Stimulated activated CD8-positive, alpha-beta memory T cell treated with anti-CD3 and anti-CD28 coated beads, Interleukin-12 subunit alpha, Interleukin-12 subunit beta, amount 100 ng/mL, for 24 hours (primary cell): ENCODE measurements around the gene ADNP.
"Not testable (repeated sequence)": the region's sequence is repeated elsewhere in the genome, so short reads cannot be mapped to it uniquely, and the experiment has no call there.

ENCODE experiments used
- DNase-seq: peaks from one replicate; pipeline ENCODE4 v3.0.0-alpha.2; 2020; ENCODE audit errors: extremely low read depth

ADNP gene

GRCh38 chr20:50931306-50932015 lies at the start of gene ADNP:
Gene ADNP, minus strand, starts transcription at chr20:50931437. Its CDS starts 27,441 bp downstream, at chr20:50903996.
- peak; percentile 61 for DNase-seq

- no peak for DNase-seq
Measured at GRCh38 chr20:50980071-50980681, 48.9 kb upstream of the ADNP start.

GRCh38 chr20:50978533-50978932 lies 47.3 kb upstream of the ADNP start:
- DNase-seq = not testable (repeated sequence)

- DNase-seq = no peak
Measured at GRCh38 chr20:50977066-50978021, 46.1 kb upstream of the ADNP start.

DNA sequence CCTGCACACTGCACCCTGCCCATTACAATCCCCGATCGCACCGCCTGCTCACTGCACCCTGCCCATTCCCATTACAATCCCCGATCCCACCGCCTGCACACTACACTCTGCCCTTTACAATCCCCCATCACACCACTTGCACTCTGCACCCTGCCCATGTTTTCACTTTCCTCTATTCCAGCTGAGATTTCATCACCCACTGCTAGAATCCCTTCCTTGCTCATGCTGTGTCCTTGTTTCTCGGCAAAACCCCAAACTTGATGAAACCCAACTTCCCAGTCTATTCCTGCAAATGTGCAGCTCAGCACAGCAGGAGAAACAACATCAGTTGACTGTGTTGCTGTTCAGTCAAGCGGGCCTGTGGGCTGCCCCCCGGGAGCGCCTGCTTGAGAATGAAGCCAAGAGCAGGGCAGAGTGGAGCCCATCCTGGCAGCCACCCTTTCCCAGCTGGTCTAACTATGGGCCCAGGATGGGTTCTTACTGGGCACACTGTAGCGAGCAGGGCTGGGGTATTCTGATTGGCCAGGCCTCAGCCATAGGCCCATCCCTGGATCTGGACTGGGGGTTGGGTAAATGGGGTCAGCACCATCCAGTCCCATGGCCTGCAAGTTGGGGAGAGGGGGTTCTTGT lies 44.6 kb upstream of the ADNP start:
- DNase-seq = no peak

- DNase-seq = no peak
Measured at GRCh38 chr20:50969912-50970311, 38.7 kb upstream of the ADNP start.

DNA sequence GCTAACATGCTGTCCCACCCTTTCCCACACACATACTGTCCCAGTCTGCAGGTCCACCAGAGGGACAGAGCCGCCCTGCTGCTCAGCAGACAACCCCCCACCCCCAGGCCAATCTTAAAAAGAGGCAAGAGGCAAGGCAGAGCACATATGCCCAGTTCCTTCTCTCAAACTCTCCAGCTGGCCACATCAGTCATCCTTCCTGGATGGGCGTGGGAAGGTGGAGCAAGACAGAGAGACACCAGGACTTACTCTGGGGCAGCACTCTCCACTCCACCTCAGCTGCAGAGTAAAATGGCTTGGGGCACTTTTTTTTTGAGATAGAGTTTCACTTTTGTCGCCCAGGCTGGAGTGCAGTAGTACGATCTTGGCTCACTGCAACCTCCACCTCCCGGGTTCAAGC lies 38.2 kb upstream of the ADNP start:
- no peak for DNase-seq

DNA sequence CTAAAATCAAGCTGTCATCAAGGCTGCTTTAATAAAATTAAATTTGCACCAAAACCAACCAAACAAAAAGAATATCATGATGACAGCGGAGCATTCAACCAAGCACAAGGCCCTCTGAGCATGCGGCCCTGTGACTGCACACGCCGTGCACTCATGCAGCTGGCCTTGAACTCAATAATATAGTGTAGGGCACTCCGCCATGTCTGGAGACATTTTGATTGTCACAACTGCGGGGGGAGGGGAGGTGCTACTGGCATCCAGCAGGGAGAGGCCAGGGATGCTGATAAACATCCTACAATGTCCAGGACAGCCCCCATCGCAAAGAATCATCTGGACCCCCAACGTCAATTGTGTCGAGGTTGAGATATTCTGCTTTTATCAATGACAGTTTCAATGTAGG lies 37.1 kb upstream of the ADNP start:
- no peak for DNase-seq

GRCh38 chr20:50967586-50967985 lies 36.3 kb upstream of the ADNP start:
- DNase-seq = no peak

GRCh38 chr20:50959543-50960126 lies 28.4 kb upstream of the ADNP start:
- no peak for DNase-seq

GRCh38 chr20:50958615-50959542 lies 27.6 kb upstream of the ADNP start, which contains the start of gene MOCS3:
Gene MOCS3, plus strand, starts transcription at chr20:50958818. Its CDS starts 25 bp downstream, at chr20:50958843.
- DNase-seq = peak; percentile 49

GRCh38 chr20:50957798-50958614 lies 26.8 kb upstream of the ADNP start, which contains the start of gene DPM1:
Gene DPM1, minus strand, starts transcription at chr20:50958532. Its CDS starts 9 bp downstream, at chr20:50958523.
- peak; percentile 60 for DNase-seq

DNA sequence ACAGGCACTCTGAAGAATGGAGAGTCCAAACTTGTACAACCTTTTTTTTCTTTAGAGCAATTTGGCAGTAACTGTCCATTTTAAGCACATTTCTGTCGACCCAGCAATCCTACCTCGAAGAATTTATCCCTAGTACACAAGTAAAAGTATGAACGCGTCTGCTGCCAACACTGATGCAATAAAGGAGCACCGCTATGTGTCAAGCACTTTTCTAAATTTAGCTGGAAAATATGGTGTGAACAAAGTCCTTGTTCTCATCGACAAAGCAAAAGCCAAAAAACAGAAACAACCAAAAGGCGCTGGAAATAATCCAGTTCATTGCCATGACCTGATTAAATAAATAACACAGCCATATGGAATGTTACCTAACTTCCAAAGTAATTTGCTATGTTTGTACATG lies 26.0 kb upstream of the ADNP start:
- no peak for DNase-seq

GRCh38 chr20:50953821-50954220 lies 22.6 kb upstream of the ADNP start:
- DNase-seq = no peak

- DNase-seq = no peak
Measured at GRCh38 chr20:50953196-50953595, 22.0 kb upstream of the ADNP start.

- no peak for DNase-seq
Measured at GRCh38 chr20:50948132-50948785, 17.0 kb upstream of the ADNP start.

DNA sequence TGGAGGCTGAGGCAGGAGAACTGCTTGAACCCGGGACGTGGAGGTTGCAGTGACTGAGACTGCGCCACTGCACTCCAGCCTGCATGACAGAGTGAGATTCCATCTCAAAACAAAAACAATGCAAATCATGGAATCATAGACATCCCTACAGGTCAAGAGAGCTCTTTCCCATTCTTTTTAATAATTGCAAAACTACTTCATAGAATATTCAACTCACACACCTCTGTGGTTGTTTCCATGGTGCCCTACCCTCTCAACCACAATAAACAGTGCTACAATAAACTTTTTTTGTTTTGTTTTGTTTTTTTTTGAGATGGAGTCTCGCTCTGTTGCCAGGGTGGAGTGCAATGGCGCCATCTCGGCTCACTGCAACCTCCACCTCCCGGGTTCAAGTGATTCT lies 11.8 kb upstream of the ADNP start:
- no peak for DNase-seq

GRCh38 chr20:50933589-50933988 lies 2.4 kb upstream of the ADNP start:
- DNase-seq = no peak
